ENCODE measurements around the gene ZNF385B. TPM values are rescaled to one million over a fixed set of nuclear protein-coding genes. Genes with fewer than 3 reads are reported as not detected.

ZNF385B gene
- total and polyA plus RNA-seq, 10 of the 15 experiments (the other 5 are each of a cell fraction or from before 2014, with no cell fraction given), result not detected

DNA sequence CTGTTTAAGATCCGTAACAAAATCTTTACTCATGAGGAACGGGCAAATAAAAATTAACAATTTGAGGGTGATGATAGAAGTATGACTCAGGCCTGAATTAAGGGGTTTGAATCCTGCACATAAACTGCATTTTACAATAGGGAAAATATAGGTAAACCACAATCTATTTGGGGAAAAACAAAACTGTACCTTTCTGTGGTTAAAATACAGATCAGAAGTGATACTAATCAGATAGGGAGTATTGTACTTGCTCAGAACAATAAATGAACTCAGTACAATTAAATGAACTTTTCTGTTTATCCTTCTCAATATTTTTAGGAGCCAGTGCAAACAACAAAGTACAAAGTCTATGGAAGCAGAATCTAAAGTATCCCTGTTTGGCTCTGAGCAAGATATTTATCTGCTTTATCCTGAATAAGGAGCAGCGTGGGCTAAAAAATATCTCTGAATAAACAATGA, 287.3 kb downstream of the ZNF385B start:
- H3K4me2 ChIP-seq (ENCODE audit: control insufficient read depth, insufficient read depth), result no peak overlapping the region
- intact Hi-C loops (cut with micrococcal nuclease; ENCODE audit: unreplicated experiment) (no loop called here), in situ Hi-C loops (cut with MboI) (no loop called here)
- no peak for DNase-seq (ENCODE audit: low read depth, low spot score)
- H2AFZ ChIP-seq (ENCODE audit: control insufficient read depth, low read depth, low read length), result no peak overlapping the region
- H3K9me3 ChIP-seq (replicated peaks; ENCODE audit: control insufficient read depth, insufficient read depth, low read length), result no peaks in the 10 kb centered on the region
- SMC1A ChIA-PET (ENCODE audit: uncharacterized antibody, unreplicated experiment), result no interaction called here
- H3K79me2 ChIP-seq (ENCODE audit: control insufficient read depth, insufficient read depth, low read length), result no peaks in the 10 kb centered on the region
- no peak overlapping the region for H3K4me3 ChIP-seq
- FAIRE-seq, result no peak
- BruUV-seq (replicated peaks), result no TSS peak
- H4K20me1 ChIP-seq (ENCODE audit: control insufficient read depth, insufficient read depth), result no peaks in the 10 kb centered on the region
- no peak overlapping the region for H3K27ac ChIP-seq (ENCODE audit: control insufficient read depth, insufficient read depth)
- 49% methylated on average over 3 of the region's 3 CpGs for whole genome bisulfite sequencing (ENCODE audit: insufficient coverage, insufficient replicate concordance, low lambda C conversion rate, missing lambda C conversion rate)
- TF ChIP-seq ZSCAN29 (IDR thresholded peaks at IDR 0.05), result no peak
- TF ChIP-seq BHLHE40 (IDR thresholded peaks at IDR 0.05; ENCODE audit: borderline replicate concordance in 1 of 2, low read depth in 2 of 2, low read length in 1 of 2), result no peak
- TF ChIP-seq TBL1XR1 (IDR thresholded peaks at IDR 0.05; ENCODE audit: low read depth, low read length), result no peak
- no peak for TF ChIP-seq SUZ12 (IDR thresholded peaks at IDR 0.05; ENCODE audit: unreplicated experiment)
- no peak for TF ChIP-seq PAX8 (IDR thresholded peaks at IDR 0.05)
- TF ChIP-seq NFYB (IDR thresholded peaks at IDR 0.05; ENCODE audit: insufficient read depth, low read depth, low read length), result no peak
- no peak for TF ChIP-seq ZBTB33 (IDR thresholded peaks at IDR 0.05)
- no peak for TF ChIP-seq RAD21 (IDR thresholded peaks at IDR 0.05; ENCODE audit: insufficient read depth, low read depth, low read length)
- no peak for TF ChIP-seq MTA2 (IDR thresholded peaks at IDR 0.05; ENCODE audit: low read depth)
- TF ChIP-seq MEF2B (IDR thresholded peaks at IDR 0.05; ENCODE audit: partially characterized antibody, poor library complexity, severe bottlenecking), result no peak
- no peak overlapping the region for H3K9ac ChIP-seq (ENCODE audit: control insufficient read depth, insufficient read depth, low read length)
- no peaks in the 10 kb centered on the region for H3K4me1 ChIP-seq (ENCODE audit: control insufficient read depth, insufficient read depth, low read length)
- RAD21 ChIA-PET (ENCODE audit: unreplicated experiment), result no interaction called here
- POLR2A ChIA-PET, result no interaction called here
- no peaks in the 10 kb centered on the region for H3K36me3 ChIP-seq (ENCODE audit: control insufficient read depth in 2 of 2, insufficient read depth in 2 of 2, low read length in 1 of 2)
- no peak for ATAC-seq
- no peaks in the 10 kb centered on the region; a peak in 1 of 4 replicates for H3K27me3 ChIP-seq (replicated peaks in 1 of 2; ENCODE audit: control insufficient read depth in 2 of 2, insufficient read depth in 2 of 2, low read length in 1 of 2)
- CTCF ChIA-PET, result interaction anchor here (1.4 kb wide), 1 partner anchor 43 kb away, joined by 3 read pairs; no protein-coding TSS in a partner anchor
